Inflammatory macrophage treated with lipopolysaccharide for 4 hours (primary cell): ENCODE data around the gene ZDHHC11.

Experiments used
- DNase-seq: peaks from one replicate; pipeline ENCODE4 v3.0.0-alpha.2; 2020

The ZDHHC11 gene

DNA sequence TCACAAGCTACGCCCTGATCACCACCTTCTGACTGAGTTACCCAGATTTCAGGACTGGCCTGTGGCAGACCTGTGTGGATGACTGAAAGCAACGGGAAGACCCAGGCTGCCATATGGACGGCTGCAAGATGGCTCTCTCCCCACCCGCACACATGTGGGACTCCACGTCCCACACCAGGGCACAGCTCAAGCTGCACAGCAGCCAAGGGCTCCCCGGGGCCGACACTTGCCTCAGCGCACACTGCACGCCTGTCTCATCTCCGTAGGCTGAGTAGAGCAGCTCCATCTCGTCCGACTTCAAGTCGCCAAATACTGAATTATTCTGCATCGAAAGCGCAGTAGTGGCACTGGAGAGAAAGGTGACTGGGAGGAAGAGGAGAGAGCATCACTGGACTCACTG is 27.3 kb upstream of the ZDHHC11 start:
- no peak for DNase-seq

DNA sequence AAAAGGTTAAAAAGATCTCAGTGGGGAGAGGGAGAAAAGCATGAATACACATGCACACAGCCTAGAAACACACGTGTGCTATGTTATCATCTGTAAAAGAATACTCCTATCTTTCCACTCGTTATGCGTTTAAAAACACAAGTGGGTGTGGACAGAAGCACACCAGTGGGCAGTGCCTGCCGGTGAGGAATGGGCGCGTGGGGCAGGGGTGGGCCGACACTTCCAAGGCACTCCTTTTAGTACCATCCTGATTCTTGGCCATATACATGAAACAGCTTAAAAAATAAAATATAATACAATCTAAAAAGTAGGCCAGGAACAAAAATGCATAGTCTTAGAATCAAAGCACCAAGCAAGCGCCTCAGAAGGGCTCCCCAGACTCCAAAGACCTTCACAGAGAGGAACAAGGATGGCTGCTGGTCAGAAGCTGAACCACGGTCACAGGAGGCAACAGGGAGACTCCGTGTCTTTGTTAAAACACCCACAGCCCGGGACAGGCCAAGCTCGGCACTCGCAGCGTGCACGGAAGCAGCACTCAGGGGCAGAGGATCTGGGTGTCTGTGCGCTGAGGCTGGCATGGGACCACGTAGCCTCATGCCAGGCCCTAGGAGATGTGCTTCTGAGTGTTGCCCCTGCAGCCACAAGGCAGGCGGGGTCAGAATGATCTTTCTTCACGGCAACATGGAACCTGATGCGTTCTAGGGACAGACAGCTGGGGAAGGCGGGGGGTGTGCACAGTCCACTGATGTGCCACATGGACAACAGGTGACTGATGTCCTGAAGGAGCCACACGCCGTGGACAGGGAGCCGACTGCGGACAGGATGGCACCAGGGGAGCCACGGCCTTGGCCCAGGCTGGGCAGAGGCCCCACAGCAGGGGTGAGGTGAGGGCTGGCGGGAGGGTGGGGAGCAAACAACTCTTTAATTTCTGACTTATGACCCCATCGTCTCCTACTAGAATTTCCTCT is 25.9 kb upstream of the ZDHHC11 start:
- DNase-seq, result no peak

DNA sequence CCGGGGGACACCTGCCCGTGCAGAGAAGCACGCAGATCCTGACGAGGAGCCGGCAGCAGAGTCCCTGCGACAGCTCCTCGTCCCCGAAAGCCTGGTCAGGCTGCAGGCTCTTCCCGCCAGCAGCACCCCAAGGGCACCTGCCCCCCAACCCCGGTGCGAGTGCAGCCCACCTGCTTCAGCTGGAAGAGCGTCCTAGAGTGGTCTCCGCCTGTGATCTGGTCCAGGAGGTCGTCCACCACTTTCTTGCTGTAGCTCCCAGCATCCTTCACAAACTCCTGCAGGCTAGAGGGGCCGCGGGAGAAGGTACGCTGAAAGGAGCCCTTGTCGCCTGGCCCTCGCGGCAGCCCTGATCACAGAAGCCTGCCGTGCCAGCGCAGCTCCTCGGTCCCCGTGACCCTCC is 25.1 kb upstream of the ZDHHC11 start:
- no peak for DNase-seq

DNA sequence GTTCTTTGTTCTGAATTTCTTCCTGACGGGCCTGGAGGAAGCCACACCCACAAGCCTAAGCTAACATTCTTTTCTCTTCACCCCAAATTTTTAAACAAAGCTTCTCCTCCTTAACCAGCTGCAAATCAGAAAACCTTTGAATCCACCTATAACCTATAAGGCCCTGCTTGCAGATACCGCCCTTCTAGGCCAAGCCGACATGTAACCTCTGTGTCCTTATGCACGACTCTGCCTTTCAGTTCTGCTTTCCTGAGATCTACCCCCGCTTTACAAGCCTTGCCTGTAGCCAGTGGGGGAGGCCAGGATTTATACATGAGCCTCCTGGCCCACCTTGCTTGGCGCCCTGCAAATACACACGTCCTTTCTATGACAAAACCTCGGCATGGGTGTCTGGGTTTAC is 22.5 kb upstream of the ZDHHC11 start:
- DNase-seq, result no peak

DNA sequence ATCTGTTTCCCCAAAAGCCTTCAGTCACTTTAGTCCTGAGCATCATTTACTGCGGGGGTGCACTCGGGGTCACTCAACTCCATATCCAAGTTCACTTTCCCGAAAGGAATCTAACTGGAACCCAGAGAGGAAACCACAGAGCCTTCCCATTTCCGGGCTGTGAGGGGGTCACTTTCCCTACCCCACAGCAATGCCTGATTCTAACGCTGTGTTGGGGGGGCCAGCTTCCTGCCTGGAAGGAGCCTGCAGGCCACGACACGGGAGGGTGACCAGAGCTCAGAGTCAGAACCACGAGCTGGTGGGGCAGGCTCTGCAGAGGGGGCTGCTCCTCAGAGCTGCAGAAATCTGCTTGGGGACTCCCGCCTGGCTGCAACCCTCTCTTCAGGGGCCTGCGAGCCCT is 21.5 kb upstream of the ZDHHC11 start:
- DNase-seq, result no peak

DNA sequence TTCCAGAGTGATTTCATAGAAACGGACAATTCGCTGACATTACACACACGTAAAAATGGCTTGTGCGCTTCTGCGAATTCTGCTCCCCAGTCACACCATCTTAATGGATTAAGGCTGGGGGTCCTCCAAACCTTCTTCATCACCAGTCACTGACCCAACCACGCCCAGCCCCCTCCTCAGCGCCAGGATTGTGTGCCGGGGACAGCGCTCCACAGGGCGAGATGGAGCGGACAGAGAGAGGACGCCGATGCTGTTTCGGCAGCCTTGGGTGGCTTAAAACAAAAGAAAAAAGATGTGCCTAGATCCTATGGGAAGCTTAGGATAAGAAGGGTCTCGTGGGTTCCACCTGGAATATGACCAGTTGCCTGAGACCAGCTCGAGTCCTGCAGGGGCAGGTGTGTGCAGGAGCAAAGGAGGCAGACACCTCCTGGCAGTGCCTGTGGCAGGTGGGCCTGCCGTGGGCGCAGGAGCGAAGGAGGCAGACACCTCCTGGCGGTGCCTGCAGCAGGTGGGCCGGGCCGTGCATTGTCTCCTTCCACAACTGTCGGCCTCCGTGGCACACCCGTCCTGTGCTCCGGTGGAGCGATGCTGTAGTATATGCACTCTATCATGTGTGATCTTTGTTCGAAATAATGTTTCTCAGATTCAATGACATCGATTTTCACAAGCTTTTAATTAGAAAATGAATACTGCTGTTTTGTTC is 21.0 kb upstream of the ZDHHC11 start:
- DNase-seq, result no peak

DNA sequence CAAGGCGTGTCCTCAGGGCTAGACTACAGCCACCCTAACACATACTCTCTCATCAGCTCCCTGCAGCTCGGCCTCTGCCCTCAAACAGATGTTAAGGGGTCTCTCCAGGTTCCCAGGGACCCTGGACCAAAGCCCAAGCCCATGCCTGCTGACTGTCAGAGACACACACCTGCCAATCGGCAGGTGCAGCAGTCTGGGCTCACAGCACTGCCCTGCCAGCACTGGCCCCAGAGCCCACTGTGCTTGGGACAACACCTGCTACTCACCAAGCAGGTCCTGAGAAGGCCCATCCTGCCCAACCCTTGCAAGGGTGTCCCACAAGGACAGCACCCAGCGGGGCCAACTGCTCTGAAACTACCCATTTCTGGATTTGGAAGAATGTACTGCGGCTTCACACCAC is 20.2 kb upstream of the ZDHHC11 start:
- DNase-seq, result no peak

DNA sequence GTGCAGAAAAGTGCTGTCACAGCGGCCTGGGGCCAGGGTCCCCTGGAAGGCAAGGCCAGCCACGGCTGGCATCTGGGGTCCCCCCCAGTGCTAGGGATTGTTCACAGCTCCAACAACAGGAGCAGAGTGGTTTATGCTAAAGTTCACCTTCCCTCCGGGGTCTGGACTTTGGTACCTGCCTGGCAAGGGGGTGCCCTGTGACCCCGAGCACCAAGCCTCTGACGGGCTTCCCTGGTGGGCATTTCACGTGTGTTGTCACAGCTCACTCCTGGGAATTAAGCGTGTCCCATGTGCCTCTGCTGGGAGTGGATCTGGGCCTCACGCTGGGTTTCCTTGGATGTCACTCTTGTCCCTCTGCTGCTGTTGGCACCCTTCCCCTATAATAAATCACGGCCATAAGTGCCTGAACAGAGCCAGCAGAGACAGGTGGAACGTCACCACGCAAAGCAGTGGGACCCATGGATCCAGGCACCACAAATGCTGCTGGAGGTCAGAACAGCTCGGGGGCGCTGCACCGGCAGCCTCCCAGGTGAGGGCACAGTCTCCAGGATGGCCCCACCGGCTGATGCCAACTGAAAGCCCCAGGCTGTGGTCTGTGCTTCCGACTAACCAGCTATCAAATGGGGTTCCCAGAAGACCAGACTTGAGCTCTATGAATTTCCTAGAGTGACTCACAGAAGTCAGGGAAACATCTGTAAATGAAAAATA is 17.8 kb upstream of the ZDHHC11 start:
- no peak for DNase-seq

DNA sequence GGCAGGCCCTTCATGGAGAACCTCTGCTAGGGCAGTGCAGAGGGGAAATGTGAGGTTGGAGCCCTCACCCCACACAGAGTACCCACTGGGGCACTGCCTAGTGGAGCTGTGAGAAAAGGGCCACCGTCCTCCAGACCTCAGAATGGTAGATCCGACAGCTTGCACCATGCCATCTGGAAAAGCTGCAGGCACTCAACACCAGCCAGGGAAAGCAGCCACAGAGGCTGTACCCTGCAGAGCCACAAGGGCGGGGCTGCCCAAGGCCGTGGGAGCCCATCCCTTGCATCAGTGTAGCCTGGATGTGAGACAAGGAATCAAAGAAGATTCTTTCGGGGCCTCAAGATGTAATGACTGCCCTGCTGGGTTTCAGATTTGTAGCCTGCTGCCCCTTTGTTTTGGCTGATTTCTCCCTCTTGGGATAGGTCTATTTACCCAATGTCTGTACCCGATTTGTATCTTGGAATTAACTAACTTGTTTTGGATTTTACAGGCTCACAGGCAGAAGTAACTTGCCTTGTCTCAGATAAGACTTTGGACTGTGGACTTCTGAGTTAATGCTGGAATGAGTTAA is 16.6 kb upstream of the ZDHHC11 start:
- no peak for DNase-seq

DNA sequence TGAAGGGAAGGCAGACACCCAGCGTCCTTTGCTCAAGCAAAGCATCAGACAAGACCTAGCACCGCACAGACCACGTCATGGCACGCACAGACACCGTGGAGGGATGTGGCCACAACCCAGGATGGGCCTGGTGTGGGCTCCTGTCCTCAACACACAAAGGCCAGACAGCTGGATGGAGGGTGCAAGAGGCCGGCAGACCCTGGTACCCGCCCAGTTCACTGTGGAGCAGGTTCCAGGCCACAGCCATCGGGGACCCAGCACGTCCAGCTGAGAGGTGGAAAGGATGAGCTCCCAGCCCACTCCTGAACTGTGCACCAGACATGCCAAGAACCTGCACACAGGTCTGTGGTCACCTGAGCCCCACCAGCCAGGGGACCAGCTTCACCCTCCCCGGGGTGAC is 15.0 kb upstream of the ZDHHC11 start:
- DNase-seq, result no peak

DNA sequence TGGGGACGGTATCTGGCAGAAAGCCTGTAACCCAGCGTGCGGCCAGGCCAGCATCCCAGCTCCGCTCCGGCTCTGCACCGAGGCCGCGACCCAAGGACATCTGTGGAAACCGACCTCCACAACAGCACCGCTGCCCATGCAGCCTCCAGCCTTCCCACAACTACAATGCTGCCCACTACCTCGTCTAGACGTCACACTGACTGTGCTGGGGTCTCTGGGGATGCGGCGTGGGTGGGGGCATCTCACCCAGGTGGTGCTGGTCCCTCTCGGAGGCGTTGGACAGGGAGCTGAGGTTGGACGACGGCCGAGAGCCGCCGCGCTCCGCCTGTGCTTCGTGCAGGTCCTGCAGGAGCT is 14.4 kb upstream of the ZDHHC11 start:
- DNase-seq, result no peak

DNA sequence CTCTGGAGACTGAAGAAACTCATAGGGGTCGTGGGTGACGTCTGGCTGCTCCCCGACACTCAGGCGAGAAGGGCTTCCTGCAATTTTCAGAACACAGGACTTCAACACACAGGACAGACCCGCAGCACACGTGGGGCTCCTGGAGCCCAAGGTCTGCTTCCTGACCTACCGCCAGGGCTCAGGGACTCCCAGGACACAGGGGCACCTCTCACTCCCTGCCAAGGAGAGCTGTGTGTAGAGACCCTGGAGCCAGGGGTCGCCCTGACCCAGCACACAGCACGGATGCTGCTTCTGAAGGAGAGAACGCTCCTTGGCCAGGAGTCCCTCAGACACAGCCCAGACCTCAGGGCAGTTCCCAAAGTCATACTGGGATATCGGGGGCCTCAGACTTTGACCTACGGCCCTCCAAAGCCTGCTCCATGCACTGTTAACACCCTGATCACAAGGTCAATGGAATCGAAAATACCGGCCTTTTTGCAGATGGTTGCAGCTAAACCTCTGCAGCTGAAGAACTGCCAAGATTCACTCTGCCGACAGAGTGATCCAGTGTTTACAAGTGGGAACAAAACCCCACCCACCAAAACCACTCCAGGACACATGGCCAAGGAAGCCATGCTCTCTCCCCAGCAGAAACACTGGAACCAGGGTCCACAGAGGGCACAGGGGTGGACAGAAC is 13.8 kb upstream of the ZDHHC11 start:
- DNase-seq, result no peak

DNA sequence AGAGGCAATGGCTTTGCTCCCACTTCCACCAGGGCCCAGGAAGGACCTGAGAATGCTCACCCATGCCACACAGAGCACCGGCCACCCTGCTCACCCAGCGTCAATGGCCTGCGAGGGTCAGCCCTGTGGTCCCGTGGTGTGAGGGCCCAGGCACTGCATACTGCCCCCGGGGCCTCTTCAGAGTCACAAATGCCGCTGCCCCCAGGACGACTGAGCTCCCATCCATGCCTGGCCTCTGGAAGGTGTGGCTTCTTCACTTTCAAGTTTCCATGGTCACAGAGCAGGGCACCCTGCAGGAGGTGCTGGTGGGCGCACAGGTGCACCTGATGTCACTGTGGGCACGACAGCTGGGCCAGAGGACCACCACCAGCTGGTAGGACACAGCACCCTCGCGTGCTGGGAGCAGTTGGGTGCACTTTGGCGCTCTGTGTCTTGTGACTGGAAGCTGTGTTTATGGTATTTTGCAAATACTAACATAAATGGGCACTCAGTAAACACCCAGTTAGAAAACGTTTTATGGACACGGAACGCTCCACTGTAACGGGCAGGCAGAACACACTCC is 12.5 kb upstream of the ZDHHC11 start:
- no peak for DNase-seq

DNA sequence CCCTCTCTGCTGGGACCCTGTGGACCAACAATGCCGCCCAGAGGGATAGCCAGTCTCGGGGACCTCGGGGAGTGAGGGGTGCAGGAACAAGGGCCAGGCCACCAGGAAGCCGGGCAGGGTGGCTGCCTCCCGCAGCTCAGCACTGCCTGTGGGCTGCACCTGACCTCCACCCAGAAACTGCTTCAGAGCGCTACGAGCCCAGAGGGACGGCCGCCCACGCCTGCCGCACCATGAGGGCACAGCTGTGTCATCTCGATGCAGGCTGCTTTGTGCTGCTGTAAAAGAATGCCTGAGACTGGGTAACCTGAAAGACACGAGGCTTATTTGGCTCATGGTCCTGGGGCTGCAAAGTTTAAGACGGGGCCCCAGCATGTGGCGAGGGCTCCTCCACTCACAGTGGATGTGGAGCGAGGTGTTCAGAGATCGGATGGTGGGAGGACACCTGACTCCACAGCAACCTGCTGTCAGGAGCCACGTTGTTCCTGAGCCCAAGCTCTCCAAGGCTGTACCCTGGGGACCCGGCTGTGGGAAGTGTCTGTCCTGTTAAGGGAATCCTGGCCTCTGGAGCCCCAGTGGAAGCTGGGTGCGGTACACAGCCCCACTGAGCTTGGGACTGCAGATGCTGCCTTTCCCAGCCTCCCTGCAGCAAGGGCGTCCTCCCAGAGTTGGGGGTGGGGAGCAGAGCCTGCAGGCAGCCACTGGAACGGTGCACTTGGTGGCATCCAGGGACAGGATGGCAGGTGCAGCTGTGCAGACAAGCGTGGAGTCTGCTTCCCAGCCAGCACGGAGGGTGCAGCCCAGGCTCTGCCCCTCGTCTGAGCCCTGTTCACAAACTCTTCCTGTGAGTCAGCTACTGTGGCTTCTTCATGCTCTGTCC is 11.8 kb upstream of the ZDHHC11 start:
- DNase-seq, result no peak

DNA sequence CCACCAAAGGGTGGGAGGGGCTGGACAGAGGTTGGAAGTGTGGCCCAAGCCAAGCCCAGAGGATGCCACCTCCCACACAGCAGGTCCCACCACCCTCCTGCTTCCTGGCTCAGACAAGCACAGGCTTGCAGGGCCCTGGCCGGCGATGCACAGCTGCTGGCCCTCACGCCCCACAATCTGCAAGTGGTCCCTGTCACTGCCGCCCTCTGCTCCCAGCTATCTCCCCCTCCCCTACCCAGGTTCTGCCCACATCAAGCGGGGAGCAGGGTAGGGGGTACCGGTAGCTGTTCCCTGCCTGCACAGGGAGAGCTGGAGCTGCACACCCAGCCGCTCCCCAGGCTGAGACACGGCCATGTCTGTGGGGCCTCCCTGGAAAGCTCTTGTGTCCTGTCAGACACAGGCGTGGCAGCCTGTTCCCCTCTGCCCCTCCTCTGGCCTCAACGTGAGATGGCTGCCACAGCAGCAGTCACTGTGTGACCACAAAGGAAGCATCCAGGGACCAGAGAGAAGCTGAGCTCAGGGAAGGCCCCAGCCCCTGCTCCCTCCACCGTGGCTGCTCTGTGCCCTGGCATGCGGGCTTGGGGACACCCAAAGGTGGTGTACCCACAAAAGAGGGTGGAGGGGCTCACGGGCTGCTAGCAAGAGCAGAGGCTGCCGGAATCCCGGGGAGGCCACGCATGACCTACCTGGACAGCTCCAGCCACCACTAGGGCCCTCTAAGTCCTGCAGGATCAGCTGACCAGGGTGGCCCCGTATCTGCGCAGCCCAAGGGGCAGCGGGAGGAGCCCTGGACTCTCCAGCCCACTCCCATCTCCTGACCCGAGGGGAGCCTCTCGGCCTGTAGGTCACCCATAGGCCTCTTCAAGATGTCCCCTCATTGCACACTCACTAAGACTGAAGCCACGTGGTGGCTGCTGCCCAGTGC is 10.9 kb upstream of the ZDHHC11 start:
- DNase-seq, result no peak

DNA sequence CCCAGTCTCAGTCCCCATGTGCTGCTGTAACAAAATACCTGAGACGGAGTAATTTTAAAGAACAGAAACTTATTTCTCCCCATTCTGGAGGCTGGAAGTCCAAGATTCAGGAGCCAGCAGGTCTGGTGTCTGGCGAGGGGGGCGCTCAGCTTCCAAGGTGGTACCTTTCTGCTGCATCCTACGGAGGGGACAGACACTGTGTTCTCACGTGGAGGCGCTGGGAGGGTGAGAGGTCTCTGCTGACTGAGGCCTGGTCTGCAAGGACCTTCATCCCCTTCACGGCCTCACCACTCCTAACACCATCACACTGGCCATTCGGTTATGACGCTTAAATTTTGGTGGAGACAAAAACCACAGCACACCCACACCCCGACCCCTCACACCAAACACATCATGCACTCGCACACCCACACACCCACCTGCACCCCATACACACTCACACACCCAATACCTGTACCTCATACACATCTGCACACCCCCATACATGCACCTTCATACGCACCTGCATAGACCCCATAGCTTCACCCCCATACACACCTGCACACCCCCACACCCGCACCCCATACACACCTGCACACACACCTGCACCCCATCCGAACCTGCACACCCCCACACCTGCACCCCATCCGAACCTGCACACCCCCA is 9.8 kb upstream of the ZDHHC11 start:
- DNase-seq, result no peak

DNA sequence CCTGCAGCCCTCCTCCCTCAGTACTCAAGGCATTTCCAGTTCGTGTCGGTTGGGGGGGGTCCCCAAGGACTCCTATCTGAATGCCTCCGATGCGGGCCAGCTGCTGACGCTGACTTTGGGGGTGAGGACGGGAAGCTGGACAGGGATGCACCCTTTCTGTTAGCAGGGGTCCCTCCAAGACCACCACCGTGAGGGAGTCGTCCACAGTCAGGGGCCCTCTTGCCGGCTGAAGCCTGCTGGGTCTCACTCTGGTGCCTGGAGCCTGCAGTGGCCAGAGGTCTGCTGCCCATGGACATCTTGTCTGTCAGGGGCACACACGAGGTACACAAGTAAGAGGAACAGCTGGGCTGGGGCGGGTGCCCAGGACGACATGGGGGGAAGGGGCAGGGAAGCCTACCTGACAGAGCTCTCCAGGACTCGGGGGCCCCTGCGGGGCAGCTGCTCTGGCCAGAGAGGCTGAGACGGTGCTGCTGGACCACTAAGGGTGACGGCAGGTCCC is 9.1 kb upstream of the ZDHHC11 start:
- DNase-seq, result no peak

DNA sequence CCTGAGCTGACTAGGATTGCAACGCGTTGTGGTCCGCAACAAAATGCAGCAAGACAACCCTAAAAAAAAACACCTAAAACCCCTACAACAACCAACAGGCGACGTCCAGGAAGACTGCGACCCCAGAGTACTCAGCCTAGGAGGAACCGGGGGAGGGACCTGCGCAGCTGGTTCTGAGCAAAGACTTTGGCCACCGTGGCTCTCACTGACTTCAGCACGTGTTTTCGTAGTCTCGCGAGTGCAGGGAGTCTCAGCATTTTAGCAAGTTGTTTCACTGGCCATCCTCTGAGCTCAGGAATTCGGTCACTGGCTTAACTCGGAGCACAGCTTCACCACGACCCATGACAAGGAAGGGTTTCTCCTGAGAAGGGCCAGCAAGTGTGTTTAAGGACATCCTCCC is 8.6 kb upstream of the ZDHHC11 start:
- DNase-seq, result no peak

DNA sequence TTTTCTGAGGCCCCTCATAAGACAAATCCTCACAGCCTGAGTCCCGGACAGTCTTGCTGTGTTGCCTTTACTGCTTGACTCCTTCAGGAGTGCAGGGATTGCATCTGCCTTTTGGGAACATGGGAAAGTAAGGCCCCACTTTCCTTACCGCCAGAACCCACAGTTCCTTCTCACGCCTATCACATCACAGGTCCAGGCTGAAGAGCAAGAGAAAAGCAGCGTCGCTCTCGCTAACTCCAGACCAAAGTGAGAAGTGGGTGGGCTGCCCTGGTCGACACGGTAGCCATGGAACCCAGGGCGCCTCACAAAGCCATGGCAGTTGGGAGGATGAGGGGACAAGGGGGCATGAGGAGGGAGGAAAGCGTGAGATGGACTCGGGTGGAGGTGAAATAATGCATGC is 7.9 kb upstream of the ZDHHC11 start:
- no peak for DNase-seq
